GM23338 (cell line): Measurements from ENCODE around the gene CH25H. TPM values are rescaled to one million over a fixed set of nuclear protein-coding genes. Genes with fewer than 3 reads are reported as not detected.

Experiments used
- ATAC-seq: fragments of 200-7000 bp; cut with Tn5 transposase; 3 replicates; pipeline ENCODE4 v1.9.1; 2020
- DNase-seq: peaks from one replicate; pipeline ENCODE4 v3.0.0-alpha.2; 2015; ENCODE audit warnings: low spot score
- H2AFZ ChIP-seq: fragments of 200-600 bp; sonication (generic); 2 replicates; pipeline ENCODE4 v1.8.0; 2016; ENCODE audit warnings: antibody characterized with exemption, mild to moderate bottlenecking, moderate library complexity
- H3F3A ChIP-seq: fragments of 200-600 bp; sonication (generic); replicated peaks from 2 replicates; pipeline ENCODE4 v1.8.0; 2017; ENCODE audit warnings: antibody characterized with exemption, mixed run types, low read depth
- H3K27ac ChIP-seq: fragments of 200-600 bp; sonication (generic); 2 replicates; pipeline ENCODE4 v1.6.1; 2016; ENCODE audit warnings: low read depth
- H3K27me3 ChIP-seq: fragments of 200-600 bp; sonication (generic); 2 replicates; pipeline ENCODE4 v1.8.0; 2016; ENCODE audit warnings: mild to moderate bottlenecking, mixed run types, moderate library complexity; ENCODE audit not compliant: insufficient read depth
- H3K36me3 ChIP-seq: fragments of 200-600 bp; sonication (generic); 2 replicates; pipeline ENCODE4 v1.8.0; 2016; ENCODE audit warnings: mild to moderate bottlenecking; ENCODE audit not compliant: insufficient read depth
- H3K4me1 ChIP-seq: fragments of 200-600 bp; sonication (generic); 2 replicates; pipeline ENCODE4 v1.8.0; 2016; ENCODE audit warnings: mild to moderate bottlenecking, moderate library complexity; ENCODE audit not compliant: insufficient read depth
- H3K4me2 ChIP-seq: fragments of 200-600 bp; sonication (generic); 2 replicates; pipeline ENCODE4 v1.7.1; 2017; ENCODE audit warnings: mixed run types
- H3K4me3 ChIP-seq: fragments of 200-600 bp; sonication (generic); 2 replicates; pipeline ENCODE4 v1.6.1; 2016; ENCODE audit warnings: mixed run types
- H3K79me2 ChIP-seq: fragments of 200-600 bp; sonication (generic); replicated peaks from 2 replicates; pipeline ENCODE4 v1.8.0; 2017; ENCODE audit warnings: mild to moderate bottlenecking; ENCODE audit not compliant: insufficient read depth
- H3K9me2 ChIP-seq: fragments of 200-600 bp; sonication (generic); 2 replicates; pipeline ENCODE4 v1.8.0; 2017; ENCODE audit not compliant: insufficient read depth
- H4K20me1 ChIP-seq: fragments of 200-600 bp; sonication (generic); replicated peaks from 2 replicates; pipeline ENCODE4 v1.8.0; 2017; ENCODE audit warnings: mild to moderate bottlenecking; ENCODE audit not compliant: insufficient read depth
- H3K27ac Mint-ChIP-seq: 2 replicates; pipeline ENCODE4 v1.8.0; 2020; ENCODE audit warnings: inconsistent platforms, mild to moderate bottlenecking, moderate library complexity, mixed read lengths
- H3K27me3 Mint-ChIP-seq: 3 replicates; pipeline ENCODE4 v1.8.0; 2022; ENCODE audit warnings: low read depth, mild to moderate bottlenecking, moderate library complexity, mixed read lengths, inconsistent platforms; ENCODE audit not compliant: insufficient read depth, poor library complexity
- H3K36me3 Mint-ChIP-seq: 3 replicates; pipeline ENCODE4 v1.8.0; 2021; ENCODE audit warnings: low read depth, mild to moderate bottlenecking, inconsistent platforms, moderate library complexity, mixed read lengths
- H3K4me1 Mint-ChIP-seq: 3 replicates; pipeline ENCODE4 v1.8.0; 2020; ENCODE audit warnings: mild to moderate bottlenecking, inconsistent platforms, mixed read lengths
- H3K4me3 Mint-ChIP-seq: 3 replicates; pipeline ENCODE4 v1.8.0; 2021; ENCODE audit warnings: moderate library complexity, mild to moderate bottlenecking, inconsistent platforms, mixed read lengths
- H3K9me3 Mint-ChIP-seq: 3 replicates; pipeline ENCODE4 v1.8.0; 2020; ENCODE audit warnings: moderate library complexity, mild to moderate bottlenecking, inconsistent platforms, mixed read lengths
- CREB1 ChIP-seq: fragments of 250-450 bp; sonication (Bioruptor Pico); IDR thresholded peaks from 2 replicates; pipeline ENCODE4 v1.5.0; 2020; ENCODE audit warnings: low read depth, mild to moderate bottlenecking, moderate library complexity
- EZH2 ChIP-seq: fragments of 200-600 bp; sonication (generic); IDR thresholded peaks from one replicate; pipeline ENCODE4 v1.8.0; 2017; ENCODE audit warnings: antibody characterized with exemption, mild to moderate bottlenecking, low read depth; ENCODE audit not compliant: unreplicated experiment
- EZH2phosphoT487 ChIP-seq: fragments of 200-600 bp; sonication (generic); IDR thresholded peaks from one replicate; pipeline ENCODE4 v1.8.1; 2018; ENCODE audit warnings: antibody characterized with exemption; ENCODE audit not compliant: unreplicated experiment
- JUNB ChIP-seq: IDR thresholded peaks from one replicate; pipeline ENCODE4 v1.6.1; 2016; ENCODE audit warnings: antibody characterized with exemption; ENCODE audit not compliant: unreplicated experiment
- NANOG ChIP-seq: IDR thresholded peaks from 2 replicates; pipeline ENCODE4 v1.6.1; 2016; ENCODE audit warnings: antibody characterized with exemption, borderline replicate concordance
- POLR2AphosphoS5 ChIP-seq: IDR thresholded peaks from 2 replicates; pipeline ENCODE4 v1.6.1; 2016; ENCODE audit warnings: antibody characterized with exemption, low read depth
- STAT1 ChIP-seq: IDR thresholded peaks from one replicate; pipeline ENCODE4 v1.6.1; 2016; ENCODE audit warnings: antibody characterized with exemption; ENCODE audit not compliant: unreplicated experiment
- ZNF114 ChIP-seq: fragments of 250-450 bp; sonication (Bioruptor Pico); IDR thresholded peaks from 2 replicates; pipeline ENCODE4 v1.5.0; 2020; ENCODE audit warnings: mild to moderate bottlenecking, moderate library complexity
- ZNF331 ChIP-seq: fragments of 250-450 bp; sonication (Bioruptor Pico); IDR thresholded peaks from 2 replicates; pipeline ENCODE4 v1.5.0; 2020; ENCODE audit warnings: low read depth, mild to moderate bottlenecking, moderate library complexity
- polyA plus RNA-seq: library from polyadenylated mRNA; unstranded; fragments of >200 nt; fragmentation: Nextera tagmentation; extraction: Ambion mirVana; gene quantifications from 2 replicates; pipeline ENCODE4 v1.2.1, GENCODE V29; 2016
- total RNA-seq: library from RNA; depleted of rRNA; stranded (reverse); fragments of >200 nt; shearing (Covaris generic); gene quantifications from 2 replicates; pipeline ENCODE4 v1.2.3, GENCODE V29; 2014
- TF ChIP-seq, protein P1 (sequence below): fragments of 250-450 bp; sonication (Bioruptor Pico); IDR thresholded peaks from 2 replicates; pipeline ENCODE4 v1.5.0; 2020; ENCODE audit warnings: mild to moderate bottlenecking, moderate library complexity
- TF ChIP-seq, protein P2 (sequence below), 2 experiments: fragments of 200-600 bp in 1 of 2; sonication (generic) in 1 of 2; conservative IDR thresholded peaks; 2 replicates each; pipeline versions ENCODE4 v1.5.1 to v1.6.1; 2016 to 2017; ENCODE audit warnings: antibody characterized with exemption in 2 of 2, low read depth in 2 of 2, mild to moderate bottlenecking in 2 of 2, moderate library complexity in 1 of 2
- TF ChIP-seq, protein P3 (sequence below): IDR thresholded peaks from 2 replicates; pipeline ENCODE4 v1.6.1; 2016; ENCODE audit warnings: antibody characterized with exemption
- TF ChIP-seq, protein P4 (sequence below): IDR thresholded peaks from one replicate; pipeline ENCODE4 v1.6.1; 2018; ENCODE audit warnings: antibody characterized with exemption; ENCODE audit not compliant: unreplicated experiment

CH25H gene
- total and polyA plus RNA-seq, 2 experiments from 2014 or later, result 1.3 to 1.7 TPM

DNA sequence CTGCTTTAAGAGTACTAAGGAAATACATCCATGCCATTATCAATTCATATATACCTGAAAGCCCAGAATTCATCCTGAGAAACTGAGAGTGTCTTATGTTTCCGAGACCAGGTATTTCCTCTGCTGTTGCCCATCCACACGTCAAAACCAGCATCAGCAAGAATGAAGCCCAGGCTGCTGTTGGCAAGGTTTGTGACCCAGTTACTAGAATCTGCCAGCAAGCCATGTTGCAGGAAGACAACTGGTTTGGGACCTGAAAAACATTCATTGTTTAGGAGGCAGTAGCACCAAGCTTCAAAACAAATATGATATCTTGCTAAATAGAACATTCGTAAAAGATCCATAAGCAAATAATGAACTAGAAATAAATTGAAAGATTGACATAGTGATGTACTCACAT is 21.0 kb upstream of the CH25H start:
- Mint-ChIP-seq H3K9me3 (peaks cover 17% of the 10 kb centered on the region), H3K4me3 (no peak overlapping the region), H3K27me3 (peaks cover 3% of the 10 kb centered on the region), H3K4me1 (peaks cover 13% of the 10 kb centered on the region; the same call in 2 of the 3 replicates), H3K36me3 (peaks cover 42% of the 10 kb centered on the region), H3K27ac (no peak overlapping the region)
- no peak overlapping the region for H3K4me2 ChIP-seq
- TF ChIP-seq, protein P1, sequence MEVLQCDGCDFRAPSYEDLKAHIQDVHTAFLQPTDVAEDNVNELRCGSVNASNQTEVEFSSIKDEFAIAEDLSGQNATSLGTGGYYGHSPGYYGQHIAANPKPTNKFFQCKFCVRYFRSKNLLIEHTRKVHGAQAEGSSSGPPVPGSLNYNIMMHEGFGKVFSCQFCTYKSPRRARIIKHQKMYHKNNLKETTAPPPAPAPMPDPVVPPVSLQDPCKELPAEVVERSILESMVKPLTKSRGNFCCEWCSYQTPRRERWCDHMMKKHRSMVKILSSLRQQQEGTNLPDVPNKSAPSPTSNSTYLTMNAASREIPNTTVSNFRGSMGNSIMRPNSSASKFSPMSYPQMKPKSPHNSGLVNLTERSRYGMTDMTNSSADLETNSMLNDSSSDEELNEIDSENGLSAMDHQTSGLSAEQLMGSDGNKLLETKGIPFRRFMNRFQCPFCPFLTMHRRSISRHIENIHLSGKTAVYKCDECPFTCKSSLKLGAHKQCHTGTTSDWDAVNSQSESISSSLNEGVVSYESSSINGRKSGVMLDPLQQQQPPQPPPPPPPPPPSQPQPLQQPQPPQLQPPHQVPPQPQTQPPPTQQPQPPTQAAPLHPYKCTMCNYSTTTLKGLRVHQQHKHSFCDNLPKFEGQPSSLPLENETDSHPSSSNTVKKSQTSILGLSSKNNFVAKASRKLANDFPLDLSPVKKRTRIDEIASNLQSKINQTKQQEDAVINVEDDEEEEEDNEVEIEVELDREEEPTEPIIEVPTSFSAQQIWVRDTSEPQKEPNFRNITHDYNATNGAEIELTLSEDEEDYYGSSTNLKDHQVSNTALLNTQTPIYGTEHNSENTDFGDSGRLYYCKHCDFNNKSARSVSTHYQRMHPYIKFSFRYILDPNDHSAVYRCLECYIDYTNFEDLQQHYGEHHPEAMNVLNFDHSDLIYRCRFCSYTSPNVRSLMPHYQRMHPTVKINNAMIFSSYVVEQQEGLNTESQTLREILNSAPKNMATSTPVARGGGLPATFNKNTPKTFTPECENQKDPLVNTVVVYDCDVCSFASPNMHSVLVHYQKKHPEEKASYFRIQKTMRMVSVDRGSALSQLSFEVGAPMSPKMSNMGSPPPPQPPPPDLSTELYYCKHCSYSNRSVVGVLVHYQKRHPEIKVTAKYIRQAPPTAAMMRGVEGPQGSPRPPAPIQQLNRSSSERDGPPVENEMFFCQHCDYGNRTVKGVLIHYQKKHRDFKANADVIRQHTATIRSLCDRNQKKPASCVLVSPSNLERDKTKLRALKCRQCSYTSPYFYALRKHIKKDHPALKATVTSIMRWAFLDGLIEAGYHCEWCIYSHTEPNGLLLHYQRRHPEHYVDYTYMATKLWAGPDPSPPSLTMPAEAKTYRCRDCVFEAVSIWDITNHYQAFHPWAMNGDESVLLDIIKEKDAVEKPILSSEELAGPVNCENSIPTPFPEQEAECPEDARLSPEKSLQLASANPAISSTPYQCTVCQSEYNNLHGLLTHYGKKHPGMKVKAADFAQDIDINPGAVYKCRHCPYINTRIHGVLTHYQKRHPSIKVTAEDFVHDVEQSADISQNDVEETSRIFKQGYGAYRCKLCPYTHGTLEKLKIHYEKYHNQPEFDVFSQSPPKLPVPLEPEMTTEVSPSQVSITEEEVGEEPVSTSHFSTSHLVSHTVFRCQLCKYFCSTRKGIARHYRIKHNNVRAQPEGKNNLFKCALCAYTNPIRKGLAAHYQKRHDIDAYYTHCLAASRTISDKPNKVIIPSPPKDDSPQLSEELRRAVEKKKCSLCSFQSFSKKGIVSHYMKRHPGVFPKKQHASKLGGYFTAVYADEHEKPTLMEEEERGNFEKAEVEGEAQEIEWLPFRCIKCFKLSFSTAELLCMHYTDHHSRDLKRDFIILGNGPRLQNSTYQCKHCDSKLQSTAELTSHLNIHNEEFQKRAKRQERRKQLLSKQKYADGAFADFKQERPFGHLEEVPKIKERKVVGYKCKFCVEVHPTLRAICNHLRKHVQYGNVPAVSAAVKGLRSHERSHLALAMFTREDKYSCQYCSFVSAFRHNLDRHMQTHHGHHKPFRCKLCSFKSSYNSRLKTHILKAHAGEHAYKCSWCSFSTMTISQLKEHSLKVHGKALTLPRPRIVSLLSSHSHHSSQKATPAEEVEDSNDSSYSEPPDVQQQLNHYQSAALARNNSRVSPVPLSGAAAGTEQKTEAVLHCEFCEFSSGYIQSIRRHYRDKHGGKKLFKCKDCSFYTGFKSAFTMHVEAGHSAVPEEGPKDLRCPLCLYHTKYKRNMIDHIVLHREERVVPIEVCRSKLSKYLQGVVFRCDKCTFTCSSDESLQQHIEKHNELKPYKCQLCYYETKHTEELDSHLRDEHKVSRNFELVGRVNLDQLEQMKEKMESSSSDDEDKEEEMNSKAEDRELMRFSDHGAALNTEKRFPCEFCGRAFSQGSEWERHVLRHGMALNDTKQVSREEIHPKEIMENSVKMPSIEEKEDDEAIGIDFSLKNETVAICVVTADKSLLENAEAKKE (CRISPR knock-in tag), result no peak
- TF ChIP-seq CREB1 (CRISPR knock-in tag) (no peak), JUNB (no peak), ZNF114 (CRISPR knock-in tag) (no peak), ZNF331 (no peak), STAT1 (no peak), EZH2phosphoT487 (no peak), NANOG (no peak), EZH2 (no peak), POLR2AphosphoS5 (no peak)
- TF ChIP-seq, protein P2, sequence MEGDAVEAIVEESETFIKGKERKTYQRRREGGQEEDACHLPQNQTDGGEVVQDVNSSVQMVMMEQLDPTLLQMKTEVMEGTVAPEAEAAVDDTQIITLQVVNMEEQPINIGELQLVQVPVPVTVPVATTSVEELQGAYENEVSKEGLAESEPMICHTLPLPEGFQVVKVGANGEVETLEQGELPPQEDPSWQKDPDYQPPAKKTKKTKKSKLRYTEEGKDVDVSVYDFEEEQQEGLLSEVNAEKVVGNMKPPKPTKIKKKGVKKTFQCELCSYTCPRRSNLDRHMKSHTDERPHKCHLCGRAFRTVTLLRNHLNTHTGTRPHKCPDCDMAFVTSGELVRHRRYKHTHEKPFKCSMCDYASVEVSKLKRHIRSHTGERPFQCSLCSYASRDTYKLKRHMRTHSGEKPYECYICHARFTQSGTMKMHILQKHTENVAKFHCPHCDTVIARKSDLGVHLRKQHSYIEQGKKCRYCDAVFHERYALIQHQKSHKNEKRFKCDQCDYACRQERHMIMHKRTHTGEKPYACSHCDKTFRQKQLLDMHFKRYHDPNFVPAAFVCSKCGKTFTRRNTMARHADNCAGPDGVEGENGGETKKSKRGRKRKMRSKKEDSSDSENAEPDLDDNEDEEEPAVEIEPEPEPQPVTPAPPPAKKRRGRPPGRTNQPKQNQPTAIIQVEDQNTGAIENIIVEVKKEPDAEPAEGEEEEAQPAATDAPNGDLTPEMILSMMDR (conservative IDR thresholded peaks at IDR 0.05; ENCODE audit: low read depth in 2 of 2), result no peak
- TF ChIP-seq, protein P3, sequence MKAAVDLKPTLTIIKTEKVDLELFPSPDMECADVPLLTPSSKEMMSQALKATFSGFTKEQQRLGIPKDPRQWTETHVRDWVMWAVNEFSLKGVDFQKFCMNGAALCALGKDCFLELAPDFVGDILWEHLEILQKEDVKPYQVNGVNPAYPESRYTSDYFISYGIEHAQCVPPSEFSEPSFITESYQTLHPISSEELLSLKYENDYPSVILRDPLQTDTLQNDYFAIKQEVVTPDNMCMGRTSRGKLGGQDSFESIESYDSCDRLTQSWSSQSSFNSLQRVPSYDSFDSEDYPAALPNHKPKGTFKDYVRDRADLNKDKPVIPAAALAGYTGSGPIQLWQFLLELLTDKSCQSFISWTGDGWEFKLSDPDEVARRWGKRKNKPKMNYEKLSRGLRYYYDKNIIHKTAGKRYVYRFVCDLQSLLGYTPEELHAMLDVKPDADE, result no peak
- TF ChIP-seq, protein P4, sequence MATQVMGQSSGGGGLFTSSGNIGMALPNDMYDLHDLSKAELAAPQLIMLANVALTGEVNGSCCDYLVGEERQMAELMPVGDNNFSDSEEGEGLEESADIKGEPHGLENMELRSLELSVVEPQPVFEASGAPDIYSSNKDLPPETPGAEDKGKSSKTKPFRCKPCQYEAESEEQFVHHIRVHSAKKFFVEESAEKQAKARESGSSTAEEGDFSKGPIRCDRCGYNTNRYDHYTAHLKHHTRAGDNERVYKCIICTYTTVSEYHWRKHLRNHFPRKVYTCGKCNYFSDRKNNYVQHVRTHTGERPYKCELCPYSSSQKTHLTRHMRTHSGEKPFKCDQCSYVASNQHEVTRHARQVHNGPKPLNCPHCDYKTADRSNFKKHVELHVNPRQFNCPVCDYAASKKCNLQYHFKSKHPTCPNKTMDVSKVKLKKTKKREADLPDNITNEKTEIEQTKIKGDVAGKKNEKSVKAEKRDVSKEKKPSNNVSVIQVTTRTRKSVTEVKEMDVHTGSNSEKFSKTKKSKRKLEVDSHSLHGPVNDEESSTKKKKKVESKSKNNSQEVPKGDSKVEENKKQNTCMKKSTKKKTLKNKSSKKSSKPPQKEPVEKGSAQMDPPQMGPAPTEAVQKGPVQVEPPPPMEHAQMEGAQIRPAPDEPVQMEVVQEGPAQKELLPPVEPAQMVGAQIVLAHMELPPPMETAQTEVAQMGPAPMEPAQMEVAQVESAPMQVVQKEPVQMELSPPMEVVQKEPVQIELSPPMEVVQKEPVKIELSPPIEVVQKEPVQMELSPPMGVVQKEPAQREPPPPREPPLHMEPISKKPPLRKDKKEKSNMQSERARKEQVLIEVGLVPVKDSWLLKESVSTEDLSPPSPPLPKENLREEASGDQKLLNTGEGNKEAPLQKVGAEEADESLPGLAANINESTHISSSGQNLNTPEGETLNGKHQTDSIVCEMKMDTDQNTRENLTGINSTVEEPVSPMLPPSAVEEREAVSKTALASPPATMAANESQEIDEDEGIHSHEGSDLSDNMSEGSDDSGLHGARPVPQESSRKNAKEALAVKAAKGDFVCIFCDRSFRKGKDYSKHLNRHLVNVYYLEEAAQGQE, result no peak
- H2AFZ ChIP-seq, result no peak overlapping the region
- H3K79me2 ChIP-seq, result no peaks in the 10 kb centered on the region
- H3K9me2 ChIP-seq, result no peaks in the 10 kb centered on the region; the same call in 1 of the 2 replicates
- no peak overlapping the region for H3K27ac ChIP-seq
- ATAC-seq, result no peak
- no peaks in the 10 kb centered on the region for H3K4me1 ChIP-seq
- H3F3A ChIP-seq, result no peaks in the 10 kb centered on the region
- no peak overlapping the region for H3K4me3 ChIP-seq
- no peak for DNase-seq
- H4K20me1 ChIP-seq, result no peaks in the 10 kb centered on the region
- peaks cover 34% of the 10 kb centered on the region for H3K36me3 ChIP-seq
- H3K27me3 ChIP-seq, result no peaks in the 10 kb centered on the region
